H1 (cell line): Measurements from ENCODE around the gene SOD2. TPM values are rescaled to one million over a fixed set of nuclear protein-coding genes. Genes with fewer than 3 reads are reported as not detected.

Source experiments
- CTCF ChIA-PET: fragments of 300-600 bp; sonication (Branson Sonifier 250); formaldehyde crosslinking; loops from one replicate; lab custom pipeline; 2021; ENCODE audit not compliant: partially characterized antibody; lab: Charles Lee
- POLR2A ChIA-PET: fragments of 300-600 bp; sonication (Branson Sonifier 250); formaldehyde crosslinking; loops from one replicate; lab custom pipeline; 2021; ENCODE audit warnings: inconsistent platforms; ENCODE audit not compliant: partially characterized antibody; lab: Charles Lee
- DNase-seq, 2 experiments: peaks; one replicate each; pipeline versions ENCODE4 v3.0.0 to v3.0.0-alpha.2; 2010 to 2022; ENCODE audit warnings: low spot score in 2 of 2, low read depth in 1 of 2, mixed read lengths in 1 of 2
- FAIRE-seq: peaks from 2 replicates; lab custom pipeline; 2011; peaks lifted over from hg19 to GRCh38; lab: Jason Lieb, UNC
- H2AFZ ChIP-seq: 2 replicates; pipeline ENCODE4 v1.8.1; 2012; ENCODE audit warnings: low read length, inconsistent platforms
- H2AK5ac ChIP-seq: 2 replicates; pipeline ENCODE4 v1.6.1; 2013; ENCODE audit warnings: low read depth, low read length
- H2BK120ac ChIP-seq: replicated peaks from 2 replicates; pipeline ENCODE3; 2013; ENCODE audit warnings: low read depth, low read length, inconsistent platforms
- H2BK12ac ChIP-seq: 2 replicates; pipeline ENCODE4 v1.6.1; 2013; ENCODE audit warnings: low read depth, low read length
- H2BK15ac ChIP-seq: 2 replicates; pipeline ENCODE4 v1.6.1; 2013; ENCODE audit warnings: low read length
- H2BK20ac ChIP-seq: 2 replicates; pipeline ENCODE4 v1.6.1; 2013; ENCODE audit warnings: low read length
- H2BK5ac ChIP-seq: 2 replicates; pipeline ENCODE4 v1.6.1; 2013; ENCODE audit warnings: low read depth, low read length
- H3K14ac ChIP-seq: 2 replicates; pipeline ENCODE4 v1.6.1; 2013; ENCODE audit warnings: inconsistent platforms; ENCODE audit not compliant: insufficient read length
- H3K18ac ChIP-seq: 2 replicates; pipeline ENCODE4 v1.6.1; 2013; ENCODE audit warnings: low read length; ENCODE audit errors: extremely low read depth
- H3K23ac ChIP-seq: 2 replicates; pipeline ENCODE4 v1.6.1; 2013; ENCODE audit warnings: inconsistent platforms; ENCODE audit not compliant: insufficient read length
- H3K23me2 ChIP-seq: 2 replicates; pipeline ENCODE4 v1.6.1; 2013; ENCODE audit warnings: low read depth, low read length
- H3K27ac ChIP-seq: 2 replicates; pipeline ENCODE4 v1.6.1; 2011; ENCODE audit warnings: low read depth, low read length, inconsistent platforms
- H3K27me3 ChIP-seq, 4 experiments: replicated peaks in 1 of 4; 1 replicate in 1 of 4; 2 replicates in 3 of 4; pipeline versions ENCODE4 v1.6.1 to v1.8.1; 2011 to 2013; ENCODE audit warnings: low read length in 3 of 4, mild to moderate bottlenecking in 3 of 4, inconsistent platforms in 2 of 4, mixed read lengths in 2 of 4, moderate library complexity in 1 of 4; ENCODE audit not compliant: control insufficient read depth in 3 of 4, insufficient read depth in 3 of 4; ENCODE audit errors: extremely low read depth in 1 of 4
- H3K36me3 ChIP-seq, 4 experiments: 2 replicates each; pipeline versions ENCODE4 v1.6.1 to v1.8.1; 2011 to 2013; ENCODE audit warnings: mild to moderate bottlenecking in 4 of 4, low read length in 3 of 4, moderate library complexity in 2 of 4, control low read depth in 1 of 4, inconsistent platforms in 1 of 4; ENCODE audit not compliant: insufficient read depth in 4 of 4, control insufficient read depth in 2 of 4
- H3K4ac ChIP-seq: replicated peaks from 2 replicates; pipeline ENCODE3; 2013; ENCODE audit warnings: low read length, low read depth, mixed read lengths, inconsistent platforms; ENCODE audit not compliant: insufficient read length
- H3K4me1 ChIP-seq, 4 experiments: replicated peaks in 1 of 4; 1 replicate in 1 of 4; 2 replicates in 3 of 4; pipeline versions ENCODE4 v1.6.1 to v1.8.1; 2011 to 2013; ENCODE audit warnings: low read length in 3 of 4, inconsistent platforms in 2 of 4, mixed read lengths in 1 of 4; ENCODE audit not compliant: insufficient read depth in 4 of 4, control insufficient read depth in 3 of 4
- H3K4me2 ChIP-seq, 2 experiments: 2 replicates each; pipeline versions ENCODE4 v1.6.1 to v1.8.1; 2011 to 2013; ENCODE audit warnings: low read depth in 2 of 2, low read length in 2 of 2, control low read depth in 1 of 2, inconsistent platforms in 1 of 2, mild to moderate bottlenecking in 1 of 2; ENCODE audit not compliant: insufficient read depth in 1 of 2
- H3K4me3 ChIP-seq, 4 experiments: fragments of 200-600, 300-600 bp in 1 of 4; sonication (generic), shearing (Covaris generic), sonication (Bioruptor Twin) in 1 of 4; 2 replicates each; pipeline versions ENCODE4 v1.5.1 to v1.8.1; 2011 to 2016; ENCODE audit warnings: low read length in 4 of 4, low read depth in 3 of 4, control low read depth in 2 of 4, inconsistent platforms in 2 of 4, mild to moderate bottlenecking in 2 of 4, mixed read lengths in 1 of 4, moderate library complexity in 1 of 4; ENCODE audit not compliant: insufficient read depth in 2 of 4; ENCODE audit errors: extremely low read depth in 1 of 4
- H3K56ac ChIP-seq: replicated peaks from 2 replicates; pipeline ENCODE3; 2013; ENCODE audit warnings: low read depth, mild to moderate bottlenecking, mixed read lengths, low read length, inconsistent platforms; ENCODE audit not compliant: insufficient read length
- H3K79me1 ChIP-seq: 2 replicates; pipeline ENCODE4 v1.6.1; 2013; ENCODE audit warnings: low read depth, low read length, control low read depth
- H3K79me2 ChIP-seq, 2 experiments: 2 replicates each; pipeline versions ENCODE4 v1.6.1 to v1.8.1; 2012 to 2013; ENCODE audit warnings: low read length in 2 of 2, mild to moderate bottlenecking in 2 of 2, inconsistent platforms in 1 of 2; ENCODE audit not compliant: insufficient read depth in 2 of 2, control insufficient read depth in 1 of 2
- H3K9ac ChIP-seq, 4 experiments: replicated peaks in 1 of 4; 1 replicate in 1 of 4; 2 replicates in 3 of 4; pipeline versions ENCODE4 v1.6.1 to v1.8.1; 2011 to 2013; ENCODE audit warnings: low read depth in 3 of 4, low read length in 3 of 4, control low read depth in 2 of 4, mild to moderate bottlenecking in 2 of 4, moderate library complexity in 2 of 4, inconsistent platforms in 1 of 4; ENCODE audit errors: extremely low read depth in 1 of 4
- H3K9me3 ChIP-seq, 2 experiments: 2 replicates each; pipeline versions ENCODE4 v1.6.1 to v1.8.1; 2012 to 2013; ENCODE audit warnings: mild to moderate bottlenecking in 2 of 2, moderate library complexity in 2 of 2, control low read depth in 1 of 2, inconsistent platforms in 1 of 2, low read depth in 1 of 2, low read length in 1 of 2, mixed read lengths in 1 of 2; ENCODE audit not compliant: insufficient read depth in 2 of 2
- H4K20me1 ChIP-seq, 2 experiments: replicated peaks in 1 of 2; 2 replicates each; pipeline versions ENCODE3 to v1.8.1; 2011 to 2013; ENCODE audit warnings: inconsistent platforms in 2 of 2, low read length in 2 of 2, mild to moderate bottlenecking in 1 of 2; ENCODE audit not compliant: insufficient read depth in 2 of 2, control insufficient read depth in 1 of 2
- H4K5ac ChIP-seq: 2 replicates; pipeline ENCODE4 v1.6.1; 2013; ENCODE audit warnings: low read length, low read depth, mixed read lengths, inconsistent platforms; ENCODE audit not compliant: insufficient read length
- H4K8ac ChIP-seq: 2 replicates; pipeline ENCODE4 v1.8.0; 2013; ENCODE audit warnings: mild to moderate bottlenecking, moderate library complexity, low read length, inconsistent platforms; ENCODE audit not compliant: insufficient read depth; ENCODE audit errors: extremely low read depth
- H4K91ac ChIP-seq: replicated peaks from 2 replicates; pipeline ENCODE3; 2013; ENCODE audit warnings: low read length, mixed read lengths, inconsistent platforms; ENCODE audit not compliant: insufficient read length
- BACH1 ChIP-seq: IDR thresholded peaks from 2 replicates; pipeline ENCODE4 v1.6.1; 2012; ENCODE audit warnings: low read length, improper control_type of control experiment
- CHD1 ChIP-seq: IDR thresholded peaks from 2 replicates; pipeline ENCODE4 v1.6.1; 2012; ENCODE audit warnings: low read depth, low read length, improper control_type of control experiment
- JUN ChIP-seq: IDR thresholded peaks from 2 replicates; pipeline ENCODE4 v1.6.1; 2011; ENCODE audit warnings: low read depth, mild to moderate bottlenecking, improper control_type of control experiment, low read length
- SIN3A ChIP-seq, 2 experiments: IDR thresholded peaks in 1 of 2; conservative IDR thresholded peaks in 1 of 2; 2 replicates each; pipeline ENCODE4 v1.6.1; 2011 to 2012; ENCODE audit warnings: low read length in 2 of 2, improper control_type of control experiment in 1 of 2, low read depth in 1 of 2, mild to moderate bottlenecking in 1 of 2
- WGBS, 2 experiments: shearing (Covaris generic) in 1 of 2; methylation state at CpG; one replicate each; pipeline versions ENCODE4 v1.1.6 to v1.1.7; 2013 to 2015; ENCODE audit warnings: low lambda C conversion rate in 2 of 2, mixed read lengths in 2 of 2, inconsistent platforms in 1 of 2, low coverage in 1 of 2, missing lambda C conversion rate in 1 of 2; ENCODE audit not compliant: insufficient replicate concordance in 2 of 2, insufficient coverage in 1 of 2, insufficient read length in 1 of 2; ENCODE audit errors: extremely low coverage in 1 of 2, missing lambda C conversion rate in 1 of 2; 5-methylcytosine and 5-hydroxymethylcytosine counted together
- polyA plus RNA-seq, 7 experiments: library from polyadenylated mRNA; depleted of rRNA in 3 of 7; stranded (reverse) in 5 of 7; unstranded in 2 of 7; fragments of >200 nt in 5 of 7; fragments of 200-250 nt in 2 of 7; gene quantifications; 1 replicate in 5 of 7; 2 replicates in 1 of 7; 4 replicates in 1 of 7; pipeline versions ENCODE4 v1.2.1 to v1.2.3, GENCODE V29; 2011 to 2013; ENCODE audit warnings: missing spikeins in 2 of 7, mixed read lengths in 2 of 7
- total RNA-seq: library from RNA; stranded (reverse); fragmentation: NEBNext Ultra II Directional; extraction: Animal tissue kit (Norgen Biotek cat#: 25700); gene quantifications from 2 replicates; pipeline ENCODE4 v1.2.1, GENCODE V29; 2021

The SOD2 gene
- total and polyA plus RNA-seq, 2 of the 8 experiments (the other 6 are each of a cell fraction or from before 2014, with no cell fraction given), result 31.1 to 88.7 TPM

GRCh38 chr6:159646733-159647132 is 46.3 kb downstream of the SOD2 start:
- H3K79me1 ChIP-seq, result no peaks in the 10 kb centered on the region
- no peak overlapping the region for H3K9ac ChIP-seq
- H2BK5ac ChIP-seq, result no peak overlapping the region
- H3K23ac ChIP-seq, result no peak overlapping the region
- no peak overlapping the region for H4K8ac ChIP-seq
- H2BK120ac ChIP-seq, result no peak overlapping the region
- H3K23me2 ChIP-seq, result no peaks in the 10 kb centered on the region
- no peak overlapping the region for H2BK20ac ChIP-seq
- H2AFZ ChIP-seq, result no peak overlapping the region
- H4K91ac ChIP-seq, result no peak overlapping the region
- 59% methylated on average over 2 of the region's 2 CpGs; no CpG with 5 or more reads in 1 of the 2 experiments for WGBS, 2 experiments
- H3K9me3 ChIP-seq, result peaks cover 41 to 42% of the 10 kb centered on the region in 2 experiments; a peak in 3 of 4 replicates
- H3K56ac ChIP-seq, result no peak overlapping the region
- H3K4me1 ChIP-seq, result no peaks in the 10 kb centered on the region
- H3K27me3 ChIP-seq, result no peaks in the 10 kb centered on the region
- no peak overlapping the region for H3K4me3 ChIP-seq
- ChIA-PET CTCF (interaction anchor here (0.6 to 2.5 kb wide), 3 partner anchors 8 to 887 kb away, joined by 4 to 11 read pairs (median 4); no protein-coding TSS in a partner anchor), POLR2A (no interaction called here)
- H2BK12ac ChIP-seq, result no peak overlapping the region
- no peaks in the 10 kb centered on the region for H3K36me3 ChIP-seq
- H3K18ac ChIP-seq, result no peak overlapping the region
- no peak overlapping the region for H3K14ac ChIP-seq
- H2BK15ac ChIP-seq, result no peak overlapping the region
- no peak overlapping the region for H2AK5ac ChIP-seq
- H3K4ac ChIP-seq, result no peak overlapping the region
- H4K20me1 ChIP-seq, result no peaks in the 10 kb centered on the region
- H3K4me2 ChIP-seq, result no peak overlapping the region
- H3K79me2 ChIP-seq, result no peaks in the 10 kb centered on the region
- FAIRE-seq (no peak), DNase-seq (no peak)
- H4K5ac ChIP-seq, result no peak overlapping the region
- H3K27ac ChIP-seq, result no peak overlapping the region
- TF ChIP-seq JUN (no peak), SIN3A (conservative IDR thresholded peaks at IDR 0.05 in 1 of 2, IDR thresholded peaks at IDR 0.05 in 1 of 2; ENCODE audit: low read depth in 1 of 2, low read length in 2 of 2) (no peak), CHD1 (no peak), BACH1 (no peak)
